ENCODE results near the gene PRKAG3.
A peak's percentile ranks its signal among the peaks of the same experiment; 100 is the strongest.
"Not testable (repeated sequence)": the region's sequence is repeated elsewhere in the genome, so short reads cannot be mapped to it uniquely, and the experiment has no call there.

The PRKAG3 gene

DNA sequence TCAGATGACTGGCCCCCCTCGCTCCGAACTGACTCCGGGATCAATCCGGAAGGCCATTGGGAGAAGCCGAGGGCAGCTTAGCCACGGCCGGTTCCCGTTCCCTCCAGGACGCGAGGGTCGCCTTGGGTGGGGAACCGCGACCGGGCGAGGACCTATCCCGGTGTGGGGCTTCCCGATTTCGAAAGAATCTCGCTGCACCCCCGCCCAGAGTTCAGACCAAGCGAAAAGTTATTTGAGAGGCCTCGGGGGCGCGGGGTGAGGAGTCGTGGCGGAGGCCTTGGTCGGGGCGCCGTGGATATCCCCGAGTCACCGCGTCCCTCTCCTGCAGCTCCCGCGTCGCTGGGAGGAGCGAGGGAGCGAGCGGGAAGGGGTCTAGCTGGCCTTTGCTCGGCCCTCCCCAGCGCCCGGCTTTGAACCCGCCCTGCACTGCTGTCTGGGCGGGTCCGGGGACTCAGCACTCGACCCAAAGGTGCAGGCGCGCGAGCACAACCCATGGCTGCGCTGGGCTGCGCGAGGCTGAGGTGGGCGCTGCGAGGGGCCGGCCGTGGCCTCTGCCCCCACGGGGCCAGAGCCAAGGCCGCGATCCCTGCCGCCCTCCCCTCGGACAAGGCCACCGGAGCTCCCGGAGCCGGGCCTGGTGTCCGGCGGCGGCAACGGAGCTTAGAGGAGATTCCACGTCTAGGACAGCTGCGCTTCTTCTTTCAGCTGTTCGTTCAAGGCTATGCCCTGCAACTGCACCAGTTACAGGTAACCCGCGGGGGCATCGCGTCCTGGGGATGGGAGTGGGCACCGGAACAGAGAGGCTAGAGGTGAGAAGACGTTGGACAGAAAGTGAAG lies 49.7 kb downstream of the PRKAG3 start, which contains the start of gene CYP27A1:
Gene CYP27A1, plus strand, starts transcription at position 457 of the 837 bp plus-strand sequence. Its CDS starts 36 bp downstream, at position 493.
- no peak for DNase-seq (ENCODE audit: low read depth)

DNA sequence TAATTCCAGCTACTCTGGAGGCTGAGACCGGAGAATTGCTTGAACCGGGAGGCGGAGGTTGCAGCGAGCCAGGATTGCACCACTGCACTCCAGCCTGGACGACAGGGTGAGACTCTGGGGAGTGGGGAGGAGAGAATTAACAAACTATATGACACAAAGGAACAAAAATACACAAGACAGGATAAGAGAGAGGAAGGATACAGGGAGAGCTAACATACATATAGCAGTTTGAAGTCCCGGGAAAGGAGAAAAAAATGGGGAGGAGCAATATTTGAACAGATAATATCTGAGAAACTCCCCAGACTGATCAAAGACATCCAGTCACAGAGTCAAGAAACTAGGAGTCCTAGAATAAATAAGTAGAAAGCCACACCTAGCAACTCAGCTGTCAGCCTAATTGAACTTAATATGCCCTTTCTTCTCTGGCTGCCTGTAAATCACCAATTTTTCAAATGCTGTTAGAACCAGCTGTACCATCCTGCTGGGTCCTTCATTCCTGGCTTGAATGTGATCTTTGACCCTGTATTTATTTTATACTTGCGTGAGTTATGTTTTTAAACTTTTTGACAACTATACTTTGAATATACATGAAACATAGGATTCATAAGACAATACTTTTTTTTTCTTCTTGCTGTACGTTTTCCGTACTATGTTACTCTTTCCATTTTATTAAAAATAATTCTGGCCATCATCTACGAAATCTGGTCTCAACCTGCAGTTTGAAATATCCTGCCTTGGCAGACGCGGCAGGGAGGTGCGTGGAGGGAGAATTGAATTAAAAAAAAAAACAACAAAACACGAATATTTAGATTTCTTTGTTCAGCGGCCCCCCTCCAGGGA lies 50.5 kb downstream of the PRKAG3 start:
- peak; percentile 2 for DNase-seq (ENCODE audit: low read depth)

DNA sequence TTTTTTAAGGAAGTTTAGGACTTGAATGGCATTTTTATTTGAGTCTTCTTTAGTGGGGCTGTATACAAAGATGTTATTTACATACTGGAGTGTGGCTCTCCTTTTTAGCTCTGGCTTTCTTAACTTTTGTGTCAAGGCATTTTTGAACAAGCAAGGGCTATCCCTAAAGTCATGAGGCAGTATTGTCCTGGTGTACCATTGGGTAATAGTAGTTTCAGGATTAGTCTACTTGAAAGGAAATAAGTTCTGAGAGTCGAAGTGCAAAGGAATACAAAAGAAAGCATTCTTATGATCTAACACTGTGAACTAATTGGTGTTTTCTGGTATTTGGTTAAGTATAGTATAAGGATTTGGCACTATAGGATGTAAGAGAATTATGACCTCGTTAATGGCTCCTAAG lies 51.6 kb downstream of the PRKAG3 start:
- no peak for DNase-seq (ENCODE audit: low read depth)

- no peak for DNase-seq (ENCODE audit: low read depth)
Observed at GRCh38 chr2:218777276-218777990, 54.2 kb downstream of the PRKAG3 start.

- DNase-seq (ENCODE audit: low read depth) = no peak
Observed at GRCh38 chr2:218776488-218776887, 55.1 kb downstream of the PRKAG3 start.

DNA sequence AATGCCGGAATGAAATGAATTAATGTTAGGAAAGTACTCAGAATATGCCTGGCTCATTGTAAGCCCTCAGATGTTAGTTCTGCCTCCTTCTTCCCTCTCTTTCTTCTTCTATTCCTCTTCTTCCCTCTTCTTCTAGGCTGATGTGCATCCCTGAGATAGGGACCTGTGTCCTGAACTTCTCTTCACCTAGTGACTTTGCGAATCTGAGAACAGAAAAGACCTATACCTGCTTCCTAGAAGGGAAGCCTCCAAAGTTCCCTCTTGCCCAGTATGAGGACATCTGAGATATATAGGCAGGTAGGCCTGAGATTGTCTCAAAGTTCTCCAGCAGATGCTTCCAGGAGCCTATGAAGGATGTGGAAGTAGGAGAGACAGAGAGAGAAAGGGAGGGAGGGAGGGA lies 57.7 kb downstream of the PRKAG3 start:
- DNase-seq (ENCODE audit: low read depth) = no peak

DNA sequence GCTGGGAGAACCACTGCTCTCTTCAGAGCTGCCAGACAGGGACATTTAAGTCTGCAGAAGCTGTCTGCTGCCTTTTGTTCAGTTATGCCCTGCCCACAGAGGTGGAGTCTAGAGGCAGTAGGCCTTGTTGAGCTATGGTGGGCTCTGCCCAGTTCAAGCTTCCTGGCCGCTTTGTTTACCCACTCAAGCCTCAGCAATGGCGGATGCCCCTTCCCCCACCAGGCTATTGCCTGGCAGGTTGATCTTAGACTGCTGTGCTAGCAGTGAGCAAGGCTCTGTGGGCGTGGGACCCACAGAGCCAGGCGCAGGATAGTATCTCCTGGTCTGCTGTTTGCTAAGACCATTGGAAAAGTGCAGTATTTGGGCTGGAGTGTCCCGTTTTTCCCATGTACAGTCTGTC lies 58.8 kb downstream of the PRKAG3 start:
- DNase-seq (ENCODE audit: low read depth) = not testable (repeated sequence)
